GM23338 (cell line): ENCODE results near the gene PLCG2. TPM values are rescaled to one million over a fixed set of nuclear protein-coding genes. Genes with fewer than 3 reads are reported as not detected.
"Not testable (repeated sequence)": the region's sequence is repeated elsewhere in the genome, so short reads cannot be mapped to it uniquely, and the experiment has no call there.

Experiments
- ATAC-seq: fragments of 200-7000 bp; cut with Tn5 transposase; 3 replicates; pipeline ENCODE4 v1.9.1; 2020
- DNase-seq: peaks from one replicate; pipeline ENCODE4 v3.0.0-alpha.2; 2015; ENCODE audit warnings: low spot score
- H2AFZ ChIP-seq: fragments of 200-600 bp; sonication (generic); 2 replicates; pipeline ENCODE4 v1.8.0; 2016; ENCODE audit warnings: antibody characterized with exemption, mild to moderate bottlenecking, moderate library complexity
- H3F3A ChIP-seq: fragments of 200-600 bp; sonication (generic); replicated peaks from 2 replicates; pipeline ENCODE4 v1.8.0; 2017; ENCODE audit warnings: antibody characterized with exemption, mixed run types, low read depth
- H3K27ac ChIP-seq: fragments of 200-600 bp; sonication (generic); 2 replicates; pipeline ENCODE4 v1.6.1; 2016; ENCODE audit warnings: low read depth
- H3K27me3 ChIP-seq: fragments of 200-600 bp; sonication (generic); 2 replicates; pipeline ENCODE4 v1.8.0; 2016; ENCODE audit warnings: mild to moderate bottlenecking, mixed run types, moderate library complexity; ENCODE audit not compliant: insufficient read depth
- H3K36me3 ChIP-seq: fragments of 200-600 bp; sonication (generic); 2 replicates; pipeline ENCODE4 v1.8.0; 2016; ENCODE audit warnings: mild to moderate bottlenecking; ENCODE audit not compliant: insufficient read depth
- H3K4me1 ChIP-seq: fragments of 200-600 bp; sonication (generic); 2 replicates; pipeline ENCODE4 v1.8.0; 2016; ENCODE audit warnings: mild to moderate bottlenecking, moderate library complexity; ENCODE audit not compliant: insufficient read depth
- H3K4me2 ChIP-seq: fragments of 200-600 bp; sonication (generic); 2 replicates; pipeline ENCODE4 v1.7.1; 2017; ENCODE audit warnings: mixed run types
- H3K4me3 ChIP-seq: fragments of 200-600 bp; sonication (generic); 2 replicates; pipeline ENCODE4 v1.6.1; 2016; ENCODE audit warnings: mixed run types
- H3K79me2 ChIP-seq: fragments of 200-600 bp; sonication (generic); replicated peaks from 2 replicates; pipeline ENCODE4 v1.8.0; 2017; ENCODE audit warnings: mild to moderate bottlenecking; ENCODE audit not compliant: insufficient read depth
- H3K9me2 ChIP-seq: fragments of 200-600 bp; sonication (generic); 2 replicates; pipeline ENCODE4 v1.8.0; 2017; ENCODE audit not compliant: insufficient read depth
- H4K20me1 ChIP-seq: fragments of 200-600 bp; sonication (generic); replicated peaks from 2 replicates; pipeline ENCODE4 v1.8.0; 2017; ENCODE audit warnings: mild to moderate bottlenecking; ENCODE audit not compliant: insufficient read depth
- H3K27ac Mint-ChIP-seq: 2 replicates; pipeline ENCODE4 v1.8.0; 2020; ENCODE audit warnings: inconsistent platforms, mild to moderate bottlenecking, moderate library complexity, mixed read lengths
- H3K27me3 Mint-ChIP-seq: 3 replicates; pipeline ENCODE4 v1.8.0; 2022; ENCODE audit warnings: low read depth, mild to moderate bottlenecking, moderate library complexity, mixed read lengths, inconsistent platforms; ENCODE audit not compliant: insufficient read depth, poor library complexity
- H3K36me3 Mint-ChIP-seq: 3 replicates; pipeline ENCODE4 v1.8.0; 2021; ENCODE audit warnings: low read depth, mild to moderate bottlenecking, inconsistent platforms, moderate library complexity, mixed read lengths
- H3K4me1 Mint-ChIP-seq: 3 replicates; pipeline ENCODE4 v1.8.0; 2020; ENCODE audit warnings: mild to moderate bottlenecking, inconsistent platforms, mixed read lengths
- H3K4me3 Mint-ChIP-seq: 3 replicates; pipeline ENCODE4 v1.8.0; 2021; ENCODE audit warnings: moderate library complexity, mild to moderate bottlenecking, inconsistent platforms, mixed read lengths
- H3K9me3 Mint-ChIP-seq: 3 replicates; pipeline ENCODE4 v1.8.0; 2020; ENCODE audit warnings: moderate library complexity, mild to moderate bottlenecking, inconsistent platforms, mixed read lengths
- ETS1 ChIP-seq: IDR thresholded peaks from 2 replicates; pipeline ENCODE4 v1.6.1; 2016; ENCODE audit warnings: antibody characterized with exemption
- EZH2phosphoT487 ChIP-seq: fragments of 200-600 bp; sonication (generic); IDR thresholded peaks from one replicate; pipeline ENCODE4 v1.8.1; 2018; ENCODE audit warnings: antibody characterized with exemption; ENCODE audit not compliant: unreplicated experiment
- NANOG ChIP-seq: IDR thresholded peaks from 2 replicates; pipeline ENCODE4 v1.6.1; 2016; ENCODE audit warnings: antibody characterized with exemption, borderline replicate concordance
- ZNF331 ChIP-seq: fragments of 250-450 bp; sonication (Bioruptor Pico); IDR thresholded peaks from 2 replicates; pipeline ENCODE4 v1.5.0; 2020; ENCODE audit warnings: low read depth, mild to moderate bottlenecking, moderate library complexity
- ZNF462 ChIP-seq: fragments of 250-450 bp; sonication (Bioruptor Pico); IDR thresholded peaks from 2 replicates; pipeline ENCODE4 v1.5.0; 2020; ENCODE audit warnings: mild to moderate bottlenecking, moderate library complexity
- polyA plus RNA-seq: library from polyadenylated mRNA; unstranded; fragments of >200 nt; fragmentation: Nextera tagmentation; extraction: Ambion mirVana; gene quantifications from 2 replicates; pipeline ENCODE4 v1.2.1, GENCODE V29; 2016
- total RNA-seq: library from RNA; depleted of rRNA; stranded (reverse); fragments of >200 nt; shearing (Covaris generic); gene quantifications from 2 replicates; pipeline ENCODE4 v1.2.3, GENCODE V29; 2014
- TF ChIP-seq, protein P1 (sequence below), 2 experiments: fragments of 200-600 bp in 1 of 2; sonication (generic) in 1 of 2; conservative IDR thresholded peaks; 2 replicates each; pipeline versions ENCODE4 v1.5.1 to v1.6.1; 2016 to 2017; ENCODE audit warnings: antibody characterized with exemption in 2 of 2, low read depth in 2 of 2, mild to moderate bottlenecking in 2 of 2, moderate library complexity in 1 of 2

Gene PLCG2
- total and polyA plus RNA-seq, 2 experiments from 2014 or later = 2.4 to 5.9 TPM

DNA sequence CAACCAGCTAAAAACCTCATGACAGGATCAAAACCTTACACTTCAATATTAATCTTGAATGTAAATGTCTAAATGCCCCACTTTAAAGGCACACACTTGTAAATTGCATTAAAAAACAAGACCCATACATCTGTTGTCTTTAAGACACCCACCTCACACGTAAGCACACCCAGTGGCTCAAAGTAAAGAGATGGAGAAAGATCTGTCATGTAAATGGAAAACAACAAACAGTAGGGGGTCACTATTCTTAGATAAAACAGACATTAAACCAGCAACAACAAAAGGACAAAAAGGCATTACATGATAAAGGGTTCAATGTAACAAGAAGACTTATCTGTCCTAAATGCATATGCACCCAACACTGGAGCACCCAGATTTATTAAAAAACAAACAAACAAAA, 196.5 kb downstream of the PLCG2 start:
- Mint-ChIP-seq H3K27ac (no peak overlapping the region), H3K36me3 (peaks cover 41% of the 10 kb centered on the region), H3K9me3 (peaks cover 61% of the 10 kb centered on the region), H3K4me3 (no peak overlapping the region), H3K4me1 (peaks cover 38% of the 10 kb centered on the region), H3K27me3 (peaks cover 8% of the 10 kb centered on the region)
- H3K27ac ChIP-seq = no peak overlapping the region
- TF ChIP-seq EZH2phosphoT487 (no peak), ETS1 (no peak), NANOG (peak; percentile 72), ZNF331 (no peak), ZNF462 (CRISPR knock-in tag) (no peak)
- TF ChIP-seq, protein P1, sequence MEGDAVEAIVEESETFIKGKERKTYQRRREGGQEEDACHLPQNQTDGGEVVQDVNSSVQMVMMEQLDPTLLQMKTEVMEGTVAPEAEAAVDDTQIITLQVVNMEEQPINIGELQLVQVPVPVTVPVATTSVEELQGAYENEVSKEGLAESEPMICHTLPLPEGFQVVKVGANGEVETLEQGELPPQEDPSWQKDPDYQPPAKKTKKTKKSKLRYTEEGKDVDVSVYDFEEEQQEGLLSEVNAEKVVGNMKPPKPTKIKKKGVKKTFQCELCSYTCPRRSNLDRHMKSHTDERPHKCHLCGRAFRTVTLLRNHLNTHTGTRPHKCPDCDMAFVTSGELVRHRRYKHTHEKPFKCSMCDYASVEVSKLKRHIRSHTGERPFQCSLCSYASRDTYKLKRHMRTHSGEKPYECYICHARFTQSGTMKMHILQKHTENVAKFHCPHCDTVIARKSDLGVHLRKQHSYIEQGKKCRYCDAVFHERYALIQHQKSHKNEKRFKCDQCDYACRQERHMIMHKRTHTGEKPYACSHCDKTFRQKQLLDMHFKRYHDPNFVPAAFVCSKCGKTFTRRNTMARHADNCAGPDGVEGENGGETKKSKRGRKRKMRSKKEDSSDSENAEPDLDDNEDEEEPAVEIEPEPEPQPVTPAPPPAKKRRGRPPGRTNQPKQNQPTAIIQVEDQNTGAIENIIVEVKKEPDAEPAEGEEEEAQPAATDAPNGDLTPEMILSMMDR (conservative IDR thresholded peaks at IDR 0.05; ENCODE audit: low read depth in 2 of 2) = no peak
- no peaks in the 10 kb centered on the region for H3K27me3 ChIP-seq
- no peak overlapping the region for H3K4me3 ChIP-seq
- no peaks in the 10 kb centered on the region for H3K9me2 ChIP-seq
- H2AFZ ChIP-seq = no peak overlapping the region
- peak overlapping the region; percentile 8 for H3K4me2 ChIP-seq
- DNase-seq (peak; percentile 76), ATAC-seq (peak; percentile 81)
- no peaks in the 10 kb centered on the region for H4K20me1 ChIP-seq
- H3F3A ChIP-seq = no peaks in the 10 kb centered on the region
- peaks cover 29% of the 10 kb centered on the region for H3K4me1 ChIP-seq
- H3K79me2 ChIP-seq = no peaks in the 10 kb centered on the region
- H3K36me3 ChIP-seq = 0 out of 2 replicates have a peak, but pooled peaks cover 4% of the 10 kb centered on the region

GRCh38 chr16:81977335-81977942, 198.3 kb downstream of the PLCG2 start:
- H3K27me3 Mint-ChIP-seq, H3K36me3 ChIP-seq, H3K4me2 ChIP-seq, H3K27me3 ChIP-seq, H4K20me1 ChIP-seq, H2AFZ ChIP-seq, DNase-seq, H3K4me3 Mint-ChIP-seq, ATAC-seq, H3K27ac ChIP-seq, H3K27ac Mint-ChIP-seq, H3K9me2 ChIP-seq, H3K4me3 ChIP-seq, H3K79me2 ChIP-seq, H3F3A ChIP-seq: not testable (repeated sequence)
- peaks cover 29% of the 10 kb centered on the region for H3K4me1 ChIP-seq
- Mint-ChIP-seq H3K9me3 (peaks cover 44% of the 10 kb centered on the region), H3K36me3 (peaks cover 38% of the 10 kb centered on the region), H3K4me1 (peaks cover 38% of the 10 kb centered on the region)
